OCI-LY3 (cell line): Measurements from ENCODE around the gene P3H2.

ENCODE experiments used
- H2AFZ ChIP-seq: fragments of 200-600, 300-600 bp; shearing (Covaris generic); 2 replicates; pipeline ENCODE4 v1.6.0; 2014; ENCODE audit warnings: antibody characterized with exemption, low read depth, low read length
- H3K27ac ChIP-seq: fragments of 200-600, 300-600 bp; sonication (generic); 2 replicates; pipeline ENCODE4 v1.5.1; 2014; ENCODE audit warnings: mild to moderate bottlenecking, low read length, moderate library complexity, mixed read lengths
- H3K27me3 ChIP-seq: fragments of 200-600, 300-600 bp; sonication (generic); 2 replicates; pipeline ENCODE4 v1.6.1; 2014; ENCODE audit warnings: low read depth, low read length, mixed read lengths
- H3K36me3 ChIP-seq: fragments of 200-600, 300-600 bp; sonication (generic); replicated peaks from 2 replicates; pipeline ENCODE3; 2014; ENCODE audit warnings: low read depth, low read length, mixed read lengths
- H3K4me1 ChIP-seq: fragments of 300-600, 200-600 bp; sonication (generic); 2 replicates; pipeline ENCODE4 v1.6.1; 2014; ENCODE audit warnings: low read length, mixed read lengths
- H3K4me2 ChIP-seq: fragments of 200-600, 300-600 bp; sonication (generic); 2 replicates; pipeline ENCODE4 v1.6.1; 2014; ENCODE audit warnings: low read length, mixed read lengths
- H3K4me3 ChIP-seq: fragments of 300-600, 200-600 bp; sonication (generic); 2 replicates; pipeline ENCODE4 v1.5.1; 2014; ENCODE audit warnings: antibody characterized with exemption, mild to moderate bottlenecking, low read length, moderate library complexity
- H3K79me2 ChIP-seq: fragments of 300-600, 200-600 bp; shearing (Covaris generic); 2 replicates; pipeline ENCODE4 v1.6.1; 2014; ENCODE audit warnings: mild to moderate bottlenecking, low read length, mixed read lengths
- H3K9ac ChIP-seq: fragments of 300-600, 200-600 bp; shearing (Covaris generic); 2 replicates; pipeline ENCODE4 v1.6.0; 2014; ENCODE audit warnings: mild to moderate bottlenecking, low read length, moderate library complexity
- H3K9me3 ChIP-seq: fragments of 200-600, 300-600 bp; shearing (Covaris generic); 2 replicates; pipeline ENCODE4 v1.6.1; 2014; ENCODE audit warnings: low read length, mixed read lengths; ENCODE audit not compliant: insufficient read depth
- H4K20me1 ChIP-seq: fragments of 200-600, 300-600 bp; sonication (generic); 2 replicates; pipeline ENCODE4 v1.6.1; 2016; ENCODE audit warnings: low read length, mixed read lengths; ENCODE audit not compliant: insufficient read depth
- EZH2phosphoT487 ChIP-seq: fragments of 200-600 bp; shearing (Covaris generic); IDR thresholded peaks from 2 replicates; pipeline ENCODE4 v1.6.1; 2018; ENCODE audit warnings: antibody characterized with exemption, mixed run types, low read depth
- TF ChIP-seq, protein P1 (sequence below): fragments of 200-600, 300-600 bp; sonication (generic); IDR thresholded peaks from 2 replicates; pipeline ENCODE4 v1.5.1; 2014; ENCODE audit warnings: antibody characterized with exemption, low read length, low read depth

The P3H2 gene

GRCh38 chr3:190116551-190117067 lies 4.1 kb downstream of the P3H2 start:
- H3K4me3 ChIP-seq, result no peak overlapping the region
- H3K36me3 ChIP-seq, result peaks cover 17% of the 10 kb centered on the region
- no peak overlapping the region for H3K4me2 ChIP-seq
- no peaks in the 10 kb centered on the region for H3K9me3 ChIP-seq
- no peak for TF ChIP-seq EZH2phosphoT487
- TF ChIP-seq, protein P1, sequence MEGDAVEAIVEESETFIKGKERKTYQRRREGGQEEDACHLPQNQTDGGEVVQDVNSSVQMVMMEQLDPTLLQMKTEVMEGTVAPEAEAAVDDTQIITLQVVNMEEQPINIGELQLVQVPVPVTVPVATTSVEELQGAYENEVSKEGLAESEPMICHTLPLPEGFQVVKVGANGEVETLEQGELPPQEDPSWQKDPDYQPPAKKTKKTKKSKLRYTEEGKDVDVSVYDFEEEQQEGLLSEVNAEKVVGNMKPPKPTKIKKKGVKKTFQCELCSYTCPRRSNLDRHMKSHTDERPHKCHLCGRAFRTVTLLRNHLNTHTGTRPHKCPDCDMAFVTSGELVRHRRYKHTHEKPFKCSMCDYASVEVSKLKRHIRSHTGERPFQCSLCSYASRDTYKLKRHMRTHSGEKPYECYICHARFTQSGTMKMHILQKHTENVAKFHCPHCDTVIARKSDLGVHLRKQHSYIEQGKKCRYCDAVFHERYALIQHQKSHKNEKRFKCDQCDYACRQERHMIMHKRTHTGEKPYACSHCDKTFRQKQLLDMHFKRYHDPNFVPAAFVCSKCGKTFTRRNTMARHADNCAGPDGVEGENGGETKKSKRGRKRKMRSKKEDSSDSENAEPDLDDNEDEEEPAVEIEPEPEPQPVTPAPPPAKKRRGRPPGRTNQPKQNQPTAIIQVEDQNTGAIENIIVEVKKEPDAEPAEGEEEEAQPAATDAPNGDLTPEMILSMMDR, result no peak
- no peak overlapping the region for H3K27ac ChIP-seq
- peaks cover 25% of the 10 kb centered on the region for H3K79me2 ChIP-seq
- H3K4me1 ChIP-seq, result peaks cover 37% of the 10 kb centered on the region
- no peaks in the 10 kb centered on the region for H4K20me1 ChIP-seq
- H2AFZ ChIP-seq, result no peak overlapping the region
- H3K9ac ChIP-seq, result no peak overlapping the region
- no peaks in the 10 kb centered on the region for H3K27me3 ChIP-seq

DNA sequence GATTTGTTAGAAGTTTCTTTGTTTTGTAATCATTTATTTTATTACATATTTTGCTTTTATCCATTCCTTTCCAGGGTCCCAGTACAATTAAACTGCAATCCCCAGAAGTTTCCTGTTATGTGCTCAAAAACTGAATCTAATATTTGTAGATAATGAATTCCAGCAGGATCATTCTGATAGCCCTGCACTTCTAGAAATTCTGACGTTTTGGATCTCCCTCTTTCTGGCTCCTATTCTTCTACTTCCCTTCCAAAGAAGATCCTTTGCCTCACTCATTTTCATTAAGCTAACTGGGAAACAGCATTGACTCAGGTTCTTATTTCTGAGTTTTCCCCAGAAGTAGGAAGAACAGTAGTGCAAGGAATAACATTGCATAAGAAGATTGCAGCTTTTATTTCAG lies 9.9 kb downstream of the P3H2 start:
- peaks cover 7% of the 10 kb centered on the region for H3K36me3 ChIP-seq
- no peak overlapping the region for H3K4me3 ChIP-seq
- H3K9me3 ChIP-seq, result no peaks in the 10 kb centered on the region
- H3K4me1 ChIP-seq, result peaks cover 10% of the 10 kb centered on the region
- H3K27me3 ChIP-seq, result no peaks in the 10 kb centered on the region
- peaks cover 5% of the 10 kb centered on the region; the same call in 1 of the 2 replicates for H3K79me2 ChIP-seq
- H3K4me2 ChIP-seq, result no peak overlapping the region
- no peak overlapping the region for H3K27ac ChIP-seq
- H3K9ac ChIP-seq, result no peak overlapping the region
- no peak overlapping the region for H2AFZ ChIP-seq
- no peaks in the 10 kb centered on the region for H4K20me1 ChIP-seq
- TF ChIP-seq, protein P1, result no peak
- no peak for TF ChIP-seq EZH2phosphoT487

GRCh38 chr3:190109441-190109840 lies 11.3 kb downstream of the P3H2 start:
- H3K4me3 ChIP-seq, result no peak overlapping the region
- H3K36me3 ChIP-seq, result peaks cover 3% of the 10 kb centered on the region
- TF ChIP-seq, protein P1, result no peak
- TF ChIP-seq EZH2phosphoT487, result no peak

GRCh38 chr3:190108804-190109203 lies 11.9 kb downstream of the P3H2 start:
- Histone ChIP-seq H4K20me1 (no peaks in the 10 kb centered on the region), H3K36me3 (peaks cover 3% of the 10 kb centered on the region), H3K9ac (no peak overlapping the region), H3K4me1 (peaks cover 7% of the 10 kb centered on the region), H3K27me3 (no peaks in the 10 kb centered on the region), H3K9me3 (no peaks in the 10 kb centered on the region), H3K79me2 (0 out of 2 replicates have a peak, but pooled peaks cover 5% of the 10 kb centered on the region), H2AFZ (no peak overlapping the region), H3K4me2 (no peak overlapping the region), H3K27ac (no peak overlapping the region), H3K4me3 (no peak overlapping the region)
- TF ChIP-seq EZH2phosphoT487, result no peak
- TF ChIP-seq, protein P1, result no peak

More at GRCh38 chr3:190109441-190109840, 11.3 kb downstream of the P3H2 start:
- no peak overlapping the region for H3K27ac ChIP-seq
- H3K4me2 ChIP-seq, result no peak overlapping the region
- H2AFZ ChIP-seq, result no peak overlapping the region
- 0 out of 2 replicates have a peak, but pooled peaks cover 5% of the 10 kb centered on the region for H3K79me2 ChIP-seq
- H3K9ac ChIP-seq, result no peak overlapping the region
- no peaks in the 10 kb centered on the region for H3K9me3 ChIP-seq
- no peaks in the 10 kb centered on the region for H4K20me1 ChIP-seq
- H3K4me1 ChIP-seq, result peaks cover 7% of the 10 kb centered on the region
- no peaks in the 10 kb centered on the region for H3K27me3 ChIP-seq
